22Rv1 (cell line): ENCODE measurements around the gene DNAJB8.

Source experiments
- CTCF ChIP-seq: fragments of 450-650 bp; IDR thresholded peaks from 2 replicates; pipeline ENCODE4 v1.5.1; 2017; ENCODE audit warnings: mild to moderate bottlenecking
- ZFX ChIP-seq: fragments of 450-650 bp; IDR thresholded peaks from 2 replicates; pipeline ENCODE4 v1.6.1; 2017; ENCODE audit warnings: antibody characterized with exemption, borderline replicate concordance

DNA sequence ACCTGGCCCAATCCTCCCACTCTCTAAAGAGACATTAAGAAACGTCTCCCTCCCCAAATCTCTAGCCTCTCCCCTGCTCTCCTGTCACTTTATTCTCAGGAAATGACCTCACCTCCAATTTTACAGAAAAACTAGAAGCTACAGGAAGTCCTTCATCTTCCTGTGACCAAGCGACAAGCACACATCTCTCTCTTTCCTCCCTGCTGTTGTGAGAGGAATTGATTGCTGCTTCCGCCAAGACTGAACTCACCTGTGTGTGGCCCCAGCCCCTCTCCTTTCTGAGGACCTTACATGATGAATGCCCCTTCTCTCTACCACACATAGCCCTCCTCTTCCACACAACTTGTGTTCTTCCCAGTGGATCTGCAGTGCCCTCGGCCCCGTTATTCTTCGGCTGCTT lies 18.2 kb downstream of the DNAJB8 start:
- TF ChIP-seq CTCF (no peak), ZFX (no peak)
